Parathyroid adenoma (tissue), 2 donors: Measurements from ENCODE around the gene PHF19.

Experiments used
- H2AFZ ChIP-seq: fragments of 300-600 bp; sonication (generic); one replicate; pipeline ENCODE4 v1.7.0; 2017; ENCODE audit warnings: antibody characterized with exemption, mild to moderate bottlenecking
- H3K27ac ChIP-seq: fragments of 300-600 bp; sonication (generic); one replicate; pipeline ENCODE4 v1.7.0; 2017
- H3K27me3 ChIP-seq: fragments of 300-600 bp; sonication (generic); one replicate; pipeline ENCODE4 v1.7.0; 2017; ENCODE audit warnings: low read length; ENCODE audit not compliant: control insufficient read depth, insufficient read depth
- H3K36me3 ChIP-seq: fragments of 300-600 bp; sonication (generic); one replicate; pipeline ENCODE4 v1.7.0; 2017; ENCODE audit warnings: low read length; ENCODE audit not compliant: control insufficient read depth, insufficient read depth
- H3K4me1 ChIP-seq: fragments of 300-600 bp; sonication (generic); one replicate; pipeline ENCODE4 v1.7.0; 2017; ENCODE audit warnings: control low read depth
- H3K4me2 ChIP-seq: fragments of 300-600 bp; sonication (generic); one replicate; pipeline ENCODE4 v1.7.0; 2017; ENCODE audit warnings: low read length
- H3K4me3 ChIP-seq: fragments of 300-600 bp; sonication (generic); one replicate; pipeline ENCODE4 v1.7.0; 2017; ENCODE audit warnings: low read depth, low read length
- H3K79me2 ChIP-seq: fragments of 300-600 bp; sonication (generic); one replicate; pipeline ENCODE4 v1.7.0; 2017; ENCODE audit warnings: control low read depth
- H3K9ac ChIP-seq: fragments of 300-600 bp; sonication (generic); one replicate; pipeline ENCODE4 v1.7.0; 2017; ENCODE audit warnings: mild to moderate bottlenecking
- H3K9me3 ChIP-seq: fragments of 300-600 bp; sonication (generic); one replicate; pipeline ENCODE4 v1.7.0; 2017; ENCODE audit warnings: low read length; ENCODE audit not compliant: control insufficient read depth
- TF ChIP-seq, protein P1 (sequence below): fragments of 300-600 bp; sonication (generic); IDR thresholded peaks from one replicate; pipeline ENCODE4 v1.7.0; 2017; ENCODE audit warnings: antibody characterized with exemption, mild to moderate bottlenecking
- donor health status: primary hyperparathyroidism.

Gene PHF19

DNA sequence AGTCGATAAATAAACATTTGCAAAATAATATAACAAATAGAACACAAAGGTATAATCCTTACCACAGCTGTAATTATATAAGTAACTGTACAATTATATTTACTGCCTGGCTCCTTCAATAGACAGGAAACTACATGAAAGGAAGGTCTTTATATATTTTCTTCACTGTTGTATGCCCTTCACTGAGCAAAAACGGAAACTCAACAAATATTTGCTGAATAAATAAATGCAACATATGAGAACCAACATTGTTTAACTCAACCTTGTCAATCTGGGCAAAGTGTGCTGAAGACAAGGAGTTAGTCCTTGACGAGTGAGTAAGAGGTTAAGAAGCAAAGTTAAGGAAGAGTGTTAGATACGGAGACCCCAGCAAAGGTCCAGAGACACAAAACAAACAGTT, 56.9 kb downstream of the PHF19 start:
- no peaks in the 10 kb centered on the region for H3K4me1 ChIP-seq
- H3K4me2 ChIP-seq: no peak overlapping the region
- no peak overlapping the region for H3K27ac ChIP-seq
- TF ChIP-seq, protein P1, sequence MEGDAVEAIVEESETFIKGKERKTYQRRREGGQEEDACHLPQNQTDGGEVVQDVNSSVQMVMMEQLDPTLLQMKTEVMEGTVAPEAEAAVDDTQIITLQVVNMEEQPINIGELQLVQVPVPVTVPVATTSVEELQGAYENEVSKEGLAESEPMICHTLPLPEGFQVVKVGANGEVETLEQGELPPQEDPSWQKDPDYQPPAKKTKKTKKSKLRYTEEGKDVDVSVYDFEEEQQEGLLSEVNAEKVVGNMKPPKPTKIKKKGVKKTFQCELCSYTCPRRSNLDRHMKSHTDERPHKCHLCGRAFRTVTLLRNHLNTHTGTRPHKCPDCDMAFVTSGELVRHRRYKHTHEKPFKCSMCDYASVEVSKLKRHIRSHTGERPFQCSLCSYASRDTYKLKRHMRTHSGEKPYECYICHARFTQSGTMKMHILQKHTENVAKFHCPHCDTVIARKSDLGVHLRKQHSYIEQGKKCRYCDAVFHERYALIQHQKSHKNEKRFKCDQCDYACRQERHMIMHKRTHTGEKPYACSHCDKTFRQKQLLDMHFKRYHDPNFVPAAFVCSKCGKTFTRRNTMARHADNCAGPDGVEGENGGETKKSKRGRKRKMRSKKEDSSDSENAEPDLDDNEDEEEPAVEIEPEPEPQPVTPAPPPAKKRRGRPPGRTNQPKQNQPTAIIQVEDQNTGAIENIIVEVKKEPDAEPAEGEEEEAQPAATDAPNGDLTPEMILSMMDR: no peak
- H3K79me2 ChIP-seq: no peaks in the 10 kb centered on the region
- H3K4me3 ChIP-seq: no peak overlapping the region
- H2AFZ ChIP-seq: no peak overlapping the region
- H3K9me3 ChIP-seq: no peaks in the 10 kb centered on the region
- no peaks in the 10 kb centered on the region for H3K27me3 ChIP-seq
- no peaks in the 10 kb centered on the region for H3K36me3 ChIP-seq
- no peak overlapping the region for H3K9ac ChIP-seq

DNA sequence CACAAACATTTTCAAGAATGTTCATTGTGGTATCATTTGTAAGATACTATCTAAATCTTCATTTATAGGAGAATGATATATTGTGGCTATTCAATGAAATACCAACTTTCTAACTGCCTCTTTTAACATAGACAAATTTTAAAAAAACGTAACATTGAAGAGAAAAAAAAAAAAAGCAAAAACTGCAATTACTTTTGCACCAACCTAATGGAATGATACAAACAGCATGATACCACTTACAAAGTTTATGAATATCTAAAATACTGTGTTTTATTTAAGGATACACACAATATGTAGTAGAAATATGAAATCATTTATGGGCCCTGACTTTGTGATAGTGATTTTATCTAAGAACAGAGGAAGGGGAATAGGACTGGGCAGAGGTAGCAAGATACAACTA, 58.4 kb downstream of the PHF19 start:
- no peaks in the 10 kb centered on the region for H3K4me1 ChIP-seq
- no peaks in the 10 kb centered on the region for H3K27me3 ChIP-seq
- no peaks in the 10 kb centered on the region for H3K9me3 ChIP-seq
- no peak overlapping the region for H3K9ac ChIP-seq
- H3K4me2 ChIP-seq: no peak overlapping the region
- H3K79me2 ChIP-seq: no peaks in the 10 kb centered on the region
- H3K4me3 ChIP-seq: no peak overlapping the region
- H3K36me3 ChIP-seq: no peaks in the 10 kb centered on the region
- no peak overlapping the region for H2AFZ ChIP-seq
- TF ChIP-seq, protein P1: no peak
- H3K27ac ChIP-seq: no peak overlapping the region

DNA sequence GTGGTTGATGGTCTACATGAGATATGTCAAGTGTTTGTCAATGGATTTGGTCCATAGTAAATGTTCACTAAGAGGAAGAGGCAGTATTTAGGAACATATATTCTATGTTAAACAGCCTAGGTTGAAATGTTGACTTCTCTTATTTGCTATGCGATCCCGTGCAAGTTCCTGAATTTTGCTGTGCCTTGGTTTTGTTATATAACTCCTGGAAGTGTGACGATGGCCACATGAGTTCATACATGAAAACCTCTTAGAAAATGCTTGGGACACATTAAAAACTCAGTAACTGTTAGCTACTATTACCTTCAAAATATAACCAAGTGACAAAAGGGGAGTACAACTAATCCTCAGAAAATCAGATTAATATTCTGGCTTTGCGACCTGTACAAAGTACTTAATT, 61.9 kb downstream of the PHF19 start:
- Histone ChIP-seq H3K27ac (no peak overlapping the region), H3K36me3 (no peaks in the 10 kb centered on the region), H2AFZ (no peak overlapping the region), H3K4me3 (no peak overlapping the region), H3K27me3 (no peaks in the 10 kb centered on the region), H3K79me2 (no peaks in the 10 kb centered on the region), H3K4me2 (no peak overlapping the region), H3K9me3 (no peaks in the 10 kb centered on the region), H3K4me1 (no peaks in the 10 kb centered on the region), H3K9ac (no peak overlapping the region)
- TF ChIP-seq, protein P1: no peak

DNA sequence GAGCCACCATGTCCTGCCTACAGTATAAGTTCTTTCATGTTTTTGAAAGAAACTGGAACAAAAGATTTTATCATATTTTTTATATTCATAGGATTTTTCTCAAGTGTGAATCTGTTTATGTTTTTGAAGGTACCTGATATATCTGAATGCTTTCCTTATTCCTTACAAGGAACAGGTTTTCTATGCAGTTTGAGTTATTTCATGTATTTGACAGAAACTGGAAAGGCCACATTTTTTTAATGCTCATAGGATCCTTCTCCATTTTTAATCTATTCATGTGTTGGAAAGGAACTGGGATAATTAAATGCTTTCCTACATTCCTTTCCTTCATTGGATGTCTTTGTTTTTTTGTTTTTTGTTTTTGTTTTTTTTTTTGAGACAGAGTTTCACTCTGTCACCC, 68.1 kb downstream of the PHF19 start:
- Histone ChIP-seq H2AFZ (no peak overlapping the region), H3K36me3 (no peaks in the 10 kb centered on the region), H3K27me3 (no peaks in the 10 kb centered on the region), H3K9ac (no peak overlapping the region), H3K27ac (no peak overlapping the region), H3K79me2 (no peaks in the 10 kb centered on the region), H3K4me3 (no peak overlapping the region), H3K9me3 (no peaks in the 10 kb centered on the region), H3K4me1 (no peaks in the 10 kb centered on the region), H3K4me2 (no peak overlapping the region)
- TF ChIP-seq, protein P1: no peak

DNA sequence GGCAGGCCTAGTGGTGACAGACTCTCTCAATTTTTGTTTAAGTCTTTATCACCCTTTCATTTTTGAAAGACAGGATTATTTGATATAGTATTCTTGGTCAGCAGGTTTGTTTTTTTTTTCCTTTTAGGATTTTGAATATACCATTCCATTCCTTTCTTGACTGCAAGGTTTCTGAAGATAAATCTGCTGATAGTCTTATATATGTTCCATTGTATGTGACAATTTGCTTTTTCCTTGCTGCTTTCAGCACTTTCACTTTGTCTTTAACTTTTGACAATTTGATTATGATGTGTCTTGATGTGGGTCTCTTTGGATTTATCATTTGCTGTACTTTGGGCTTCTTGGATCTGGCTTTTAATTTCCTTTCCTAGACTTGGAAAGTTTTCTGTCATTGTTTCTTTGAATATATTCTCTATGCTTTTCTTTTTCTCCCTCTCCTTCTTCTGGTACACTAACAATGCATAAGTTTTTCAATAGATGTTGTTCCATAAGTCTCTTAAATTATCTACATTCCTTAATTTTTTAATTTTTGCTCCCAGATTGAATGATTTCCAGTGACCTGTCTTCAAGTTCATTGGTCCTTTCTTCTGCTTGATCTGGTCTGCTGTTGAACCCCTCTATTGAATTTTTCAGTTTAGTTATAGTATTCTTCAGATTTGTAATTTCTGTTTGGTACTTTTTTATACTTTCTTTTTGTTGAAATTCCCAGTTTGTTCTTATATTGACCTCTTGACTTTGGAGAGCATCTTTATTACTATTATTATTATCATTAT, 69.2 kb downstream of the PHF19 start:
- no peak overlapping the region for H3K4me3 ChIP-seq
- no peaks in the 10 kb centered on the region for H3K27me3 ChIP-seq
- H2AFZ ChIP-seq: no peak overlapping the region
- TF ChIP-seq, protein P1: no peak
- no peak overlapping the region for H3K4me2 ChIP-seq
- no peaks in the 10 kb centered on the region for H3K9me3 ChIP-seq
- H3K79me2 ChIP-seq: no peaks in the 10 kb centered on the region
- H3K4me1 ChIP-seq: no peaks in the 10 kb centered on the region
- H3K9ac ChIP-seq: no peak overlapping the region
- H3K27ac ChIP-seq: no peak overlapping the region
- no peaks in the 10 kb centered on the region for H3K36me3 ChIP-seq
